SU-DHL-6 (cell line): ENCODE data around the gene JMJD6.

Experiments used
- H2AFZ ChIP-seq: fragments of 200-600 bp; sonication (generic); 2 replicates; pipeline ENCODE4 v1.6.1; 2014; ENCODE audit warnings: low read depth, mild to moderate bottlenecking, moderate library complexity, mixed read lengths, antibody characterized with exemption, low read length; ENCODE audit not compliant: severe bottlenecking
- H3F3A ChIP-seq: fragments of 200-600 bp; shearing (Covaris generic); 2 replicates; pipeline ENCODE4 v1.6.0; 2016; ENCODE audit warnings: antibody characterized with exemption, mild to moderate bottlenecking; ENCODE audit not compliant: insufficient read depth
- H3K27ac ChIP-seq: fragments of 200-600 bp; sonication (generic); 2 replicates; pipeline ENCODE4 v1.5.1; 2016; ENCODE audit warnings: low read depth, mild to moderate bottlenecking, low read length, moderate library complexity, mixed read lengths
- H3K27me3 ChIP-seq: fragments of 200-600 bp; sonication (generic), shearing (Covaris generic); 2 replicates; pipeline ENCODE4 v1.6.0; 2014; ENCODE audit warnings: mild to moderate bottlenecking, low read length
- H3K36me3 ChIP-seq: fragments of 200-600 bp; sonication (generic); 2 replicates; pipeline ENCODE4 v1.6.1; 2014; ENCODE audit warnings: mild to moderate bottlenecking, low read length, mixed read lengths
- H3K4me2 ChIP-seq: fragments of 300-600, 200-600 bp; shearing (Covaris generic), sonication (generic); 2 replicates; pipeline ENCODE4 v1.6.0; 2014; ENCODE audit warnings: low read length, low read depth, mild to moderate bottlenecking; ENCODE audit not compliant: poor library complexity, severe bottlenecking
- H3K4me3 ChIP-seq: fragments of 200-600 bp; sonication (generic); 2 replicates; pipeline ENCODE4 v1.5.1; 2014; ENCODE audit warnings: antibody characterized with exemption, low read length, mild to moderate bottlenecking, mixed read lengths; ENCODE audit not compliant: insufficient read depth, poor library complexity, severe bottlenecking
- H3K79me2 ChIP-seq: fragments of 200-600 bp; sonication (generic); 2 replicates; pipeline ENCODE4 v1.6.1; 2014; ENCODE audit warnings: mild to moderate bottlenecking, low read length, moderate library complexity; ENCODE audit not compliant: insufficient read depth
- H3K9ac ChIP-seq: fragments of 200-600 bp; sonication (generic); 2 replicates; pipeline ENCODE4 v1.7.0; 2014; ENCODE audit warnings: mild to moderate bottlenecking, low read length
- H3K9me2 ChIP-seq: fragments of 200-600 bp; sonication (generic); replicated peaks from 2 replicates; pipeline ENCODE4 v1.6.1; 2014; ENCODE audit warnings: low read length; ENCODE audit not compliant: insufficient read depth
- H3K9me3 ChIP-seq: fragments of 200-600 bp; sonication (generic); 2 replicates; pipeline ENCODE4 v1.6.1; 2014; ENCODE audit warnings: low read length, mixed read lengths; ENCODE audit not compliant: insufficient read depth
- H4K20me1 ChIP-seq: fragments of 200-600 bp; sonication (generic); 2 replicates; pipeline ENCODE4 v1.6.1; 2014; ENCODE audit warnings: low read depth, mild to moderate bottlenecking, antibody characterized with exemption, low read length, moderate library complexity, mixed read lengths
- EZH2phosphoT487 ChIP-seq: fragments of 200-600 bp; sonication (generic), shearing (Covaris generic); conservative IDR thresholded peaks from 2 replicates; pipeline ENCODE4 v1.6.1; 2018; ENCODE audit warnings: mild to moderate bottlenecking, antibody characterized with exemption, low read length, moderate library complexity, mixed read lengths
- TF ChIP-seq, protein P1 (sequence below): fragments of 200-600 bp; sonication (generic); IDR thresholded peaks from one replicate; pipeline ENCODE4 v1.5.1; 2017; ENCODE audit warnings: antibody characterized with exemption, mild to moderate bottlenecking, low read length, moderate library complexity; ENCODE audit not compliant: insufficient read depth, poor library complexity, severe bottlenecking

The JMJD6 gene

DNA sequence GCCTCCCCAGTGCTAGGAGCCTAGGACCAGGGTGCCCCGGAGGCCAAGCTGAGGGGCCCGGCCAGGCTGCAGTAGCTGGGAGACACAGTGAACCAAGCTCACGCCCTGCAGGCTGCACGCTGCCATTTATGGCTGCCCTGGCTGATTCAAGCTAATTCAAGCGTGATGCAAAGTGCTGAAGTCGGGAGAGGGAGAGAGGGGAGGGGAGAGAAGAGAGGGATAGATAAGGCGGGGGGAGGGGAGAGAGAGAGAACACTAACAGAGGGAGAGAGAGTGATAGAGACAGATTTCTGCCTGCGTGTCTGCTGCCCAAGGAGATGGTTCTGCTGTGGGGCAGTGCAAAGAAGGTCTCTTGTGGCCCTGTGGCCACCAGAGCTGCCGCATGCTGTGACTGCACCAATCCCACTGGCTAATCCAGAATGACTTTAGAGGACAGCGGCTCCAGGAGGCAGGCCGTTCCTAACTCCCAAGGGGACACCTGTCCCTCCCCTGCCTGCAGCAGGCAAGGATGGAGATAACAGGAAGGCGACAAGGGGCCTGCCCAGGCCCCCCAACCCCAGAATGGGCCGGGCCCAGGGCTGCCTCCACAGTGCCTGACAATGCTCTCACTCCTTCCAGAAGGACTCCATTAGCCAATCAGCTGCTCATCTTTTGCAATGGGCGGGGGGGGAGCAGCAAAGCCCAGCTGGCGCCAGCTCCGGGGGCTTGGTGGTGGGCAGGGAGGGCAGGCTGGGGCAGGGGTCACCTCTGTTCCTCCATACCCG, 28.5 kb downstream of the JMJD6 start:
- Histone ChIP-seq H3F3A (no peaks in the 10 kb centered on the region), H3K4me2 (no peak overlapping the region), H3K27me3 (no peaks in the 10 kb centered on the region), H3K27ac (no peak overlapping the region), H4K20me1 (no peaks in the 10 kb centered on the region), H3K9me2 (no peaks in the 10 kb centered on the region), H3K79me2 (no peaks in the 10 kb centered on the region), H3K9me3 (no peaks in the 10 kb centered on the region), H3K4me3 (no peak overlapping the region), H3K9ac (no peak overlapping the region), H3K36me3 (no peaks in the 10 kb centered on the region), H2AFZ (no peak overlapping the region)
- no peak for TF ChIP-seq EZH2phosphoT487
- TF ChIP-seq, protein P1, sequence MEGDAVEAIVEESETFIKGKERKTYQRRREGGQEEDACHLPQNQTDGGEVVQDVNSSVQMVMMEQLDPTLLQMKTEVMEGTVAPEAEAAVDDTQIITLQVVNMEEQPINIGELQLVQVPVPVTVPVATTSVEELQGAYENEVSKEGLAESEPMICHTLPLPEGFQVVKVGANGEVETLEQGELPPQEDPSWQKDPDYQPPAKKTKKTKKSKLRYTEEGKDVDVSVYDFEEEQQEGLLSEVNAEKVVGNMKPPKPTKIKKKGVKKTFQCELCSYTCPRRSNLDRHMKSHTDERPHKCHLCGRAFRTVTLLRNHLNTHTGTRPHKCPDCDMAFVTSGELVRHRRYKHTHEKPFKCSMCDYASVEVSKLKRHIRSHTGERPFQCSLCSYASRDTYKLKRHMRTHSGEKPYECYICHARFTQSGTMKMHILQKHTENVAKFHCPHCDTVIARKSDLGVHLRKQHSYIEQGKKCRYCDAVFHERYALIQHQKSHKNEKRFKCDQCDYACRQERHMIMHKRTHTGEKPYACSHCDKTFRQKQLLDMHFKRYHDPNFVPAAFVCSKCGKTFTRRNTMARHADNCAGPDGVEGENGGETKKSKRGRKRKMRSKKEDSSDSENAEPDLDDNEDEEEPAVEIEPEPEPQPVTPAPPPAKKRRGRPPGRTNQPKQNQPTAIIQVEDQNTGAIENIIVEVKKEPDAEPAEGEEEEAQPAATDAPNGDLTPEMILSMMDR, result no peak

DNA sequence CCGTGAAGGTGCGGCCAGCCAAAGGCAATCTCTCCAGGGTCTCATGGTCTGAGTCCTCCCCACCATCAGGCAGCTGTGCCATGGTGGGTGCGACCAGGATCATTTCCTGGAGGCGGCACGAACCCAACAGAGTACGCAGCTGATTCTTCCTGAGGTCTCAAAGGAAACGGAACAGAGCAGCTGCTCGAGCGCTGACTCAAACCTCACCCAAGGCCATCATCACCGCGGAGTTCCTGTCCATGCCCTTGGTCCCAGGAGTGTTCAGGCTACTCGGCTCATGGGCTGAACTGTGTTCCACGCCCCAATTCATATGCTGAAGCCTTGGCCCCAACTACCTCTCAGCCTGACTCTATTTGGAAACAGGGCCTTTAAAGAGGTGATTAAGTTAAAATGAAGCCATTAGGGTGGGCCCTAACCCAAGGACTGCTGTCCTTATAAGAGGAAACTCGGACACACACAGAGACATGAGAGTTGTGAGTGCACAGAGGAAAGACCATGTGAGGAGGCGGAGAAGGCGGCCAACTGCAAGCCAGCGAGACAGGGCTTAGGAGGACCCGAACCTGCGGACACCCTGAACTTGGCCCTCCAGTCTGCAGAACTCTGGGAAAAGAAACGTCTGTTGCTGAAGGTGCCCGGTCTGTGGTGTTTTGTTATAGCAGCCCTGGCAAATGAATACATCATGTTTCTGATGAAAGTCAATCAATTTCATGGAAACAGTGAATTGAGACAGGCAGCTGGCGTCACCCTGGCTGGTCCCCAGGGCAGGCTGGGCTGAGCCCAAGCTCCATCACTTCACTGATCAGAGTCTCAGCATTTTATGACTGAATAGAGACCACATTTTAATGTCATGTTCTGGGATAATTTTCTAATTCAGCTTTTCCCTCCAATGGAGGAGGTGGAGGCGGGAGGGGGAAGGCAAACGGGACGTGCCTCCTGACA, 29.4 kb downstream of the JMJD6 start:
- H3K9me2 ChIP-seq, result no peaks in the 10 kb centered on the region
- no peak overlapping the region for H3K4me3 ChIP-seq
- no peaks in the 10 kb centered on the region for H3K9me3 ChIP-seq
- TF ChIP-seq, protein P1, result no peak
- no peak for TF ChIP-seq EZH2phosphoT487
- no peak overlapping the region for H3K4me2 ChIP-seq
- no peaks in the 10 kb centered on the region for H3F3A ChIP-seq
- no peak overlapping the region for H3K27ac ChIP-seq
- no peak overlapping the region for H3K9ac ChIP-seq
- no peaks in the 10 kb centered on the region for H3K27me3 ChIP-seq
- no peaks in the 10 kb centered on the region for H3K36me3 ChIP-seq
- no peak overlapping the region for H2AFZ ChIP-seq
- H4K20me1 ChIP-seq, result no peaks in the 10 kb centered on the region
- no peaks in the 10 kb centered on the region for H3K79me2 ChIP-seq

DNA sequence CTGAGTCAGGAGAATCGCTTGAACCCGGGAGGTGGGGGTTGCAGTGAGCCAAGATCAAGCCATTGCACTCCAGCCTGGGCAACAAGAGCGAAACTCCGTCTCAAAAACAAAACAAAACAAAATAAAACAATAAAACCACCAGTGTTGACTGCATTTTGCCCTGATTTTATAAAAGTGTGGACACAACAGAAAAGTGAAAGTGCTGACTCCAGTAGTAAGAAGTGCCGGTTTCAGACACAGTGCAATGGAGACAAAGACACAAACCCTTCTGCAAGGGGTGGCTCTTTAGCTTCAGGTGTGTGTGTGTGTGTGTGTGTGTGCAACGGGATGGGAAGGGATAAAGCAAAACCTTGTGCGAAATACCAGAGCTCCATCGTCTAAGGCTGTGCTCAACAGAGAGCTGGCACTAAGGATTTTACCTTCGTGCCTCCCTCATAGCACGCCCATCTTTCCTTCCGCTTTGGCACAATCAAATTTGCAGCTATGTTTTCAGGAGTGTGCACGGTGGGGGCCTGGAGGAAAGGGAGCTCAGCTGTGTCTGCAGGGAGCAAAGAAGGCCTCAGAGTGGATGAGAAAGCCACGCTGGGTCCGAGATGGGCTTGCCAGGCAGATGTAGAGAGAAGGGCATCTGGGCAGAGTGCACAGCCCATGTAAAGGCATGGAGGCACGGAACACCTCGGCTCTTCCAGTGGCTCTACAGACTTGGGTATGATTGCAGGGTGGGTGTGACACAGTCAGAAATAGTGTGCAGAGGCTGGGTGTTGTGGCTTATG, 31.2 kb downstream of the JMJD6 start:
- no peak for TF ChIP-seq EZH2phosphoT487
- TF ChIP-seq, protein P1, result no peak
- H3K27me3 ChIP-seq, result no peaks in the 10 kb centered on the region
- no peaks in the 10 kb centered on the region for H3K36me3 ChIP-seq
- no peaks in the 10 kb centered on the region for H3F3A ChIP-seq
- H3K4me3 ChIP-seq, result no peak overlapping the region
- no peak overlapping the region for H3K4me2 ChIP-seq
- H4K20me1 ChIP-seq, result no peaks in the 10 kb centered on the region
- no peak overlapping the region for H2AFZ ChIP-seq
- H3K9ac ChIP-seq, result no peak overlapping the region
- no peaks in the 10 kb centered on the region for H3K79me2 ChIP-seq
- H3K27ac ChIP-seq, result no peak overlapping the region
- no peaks in the 10 kb centered on the region for H3K9me2 ChIP-seq
- no peaks in the 10 kb centered on the region for H3K9me3 ChIP-seq
